ENCODE measurements around the gene AGPAT2. TPM values are rescaled to one million over a fixed set of nuclear protein-coding genes. Genes with fewer than 3 reads are reported as not detected.
A peak's percentile ranks its signal among the peaks of the same experiment; 100 is the strongest.

Gene AGPAT2
- 83.6 TPM for total RNA-seq
- polyA plus RNA-seq (ENCODE audit: insufficient read depth, low read depth, low replicate concordance) = 73.4 TPM
- long read RNA-seq, donor 1, transcript AGPAT2-202 (6 exons, 1,512 nt) = major isoform, 20 of 21 reads
- long read RNA-seq, donor 1, partial matches to known transcripts = 0 of 21 reads
- long read RNA-seq, donor 1, other reads (novel, unspliced or antisense) = 0 of 21 reads
- long read RNA-seq, donor 2, transcript AGPAT2-202 (6 exons, 1,512 nt) = major isoform, 33 of 43 reads
- long read RNA-seq, donor 2, transcript AGPAT2-204 (4 exons, 808 nt) = minor isoform, 5 of 43 reads
- long read RNA-seq, donor 2, partial matches to known transcripts = 0 of 43 reads
- long read RNA-seq, donor 2, other reads (novel, unspliced or antisense) = 0 of 43 reads
- long read RNA-seq, donor 3, transcript AGPAT2-204 (4 exons, 808 nt) = minor isoform, 5 of 131 reads
- long read RNA-seq, donor 3, transcript AGPAT2-202 (6 exons, 1,512 nt) = major isoform, 45 of 131 reads
- long read RNA-seq, donor 3, partial matches to known transcripts = 81 of 131 reads
- long read RNA-seq, donor 3, other reads (novel, unspliced or antisense) = 0 of 131 reads
- long read RNA-seq, donor 4, transcript AGPAT2-202 (6 exons, 1,512 nt) = major isoform, 41 of 108 reads
- long read RNA-seq, donor 4, transcript AGPAT2-204 (4 exons, 808 nt) = minor isoform, 10 of 108 reads
- long read RNA-seq, donor 4, partial matches to known transcripts = 56 of 108 reads
- long read RNA-seq, donor 4, other reads (novel, unspliced or antisense) = 0 of 108 reads
- long read RNA-seq, donor 5, partial matches to known transcripts = 0 of 3 reads
- long read RNA-seq, donor 5, other reads (novel, unspliced or antisense) = 0 of 3 reads
- long read RNA-seq, donor 6, transcript AGPAT2-204 (4 exons, 808 nt) = minor isoform, 5 of 105 reads
- long read RNA-seq, donor 6, transcript AGPAT2-202 (6 exons, 1,512 nt) = major isoform, 92 of 105 reads
- long read RNA-seq, donor 6, partial matches to known transcripts = 5 of 105 reads
- long read RNA-seq, donor 6, other reads (novel, unspliced or antisense) = 0 of 105 reads
- long read RNA-seq, donor 7, transcript AGPAT2-202 (6 exons, 1,512 nt) = major isoform, 151 of 186 reads
- long read RNA-seq, donor 7, transcript AGPAT2-201 (5 exons, 1,391 nt) = minor isoform, 8 of 186 reads
- long read RNA-seq, donor 7, partial matches to known transcripts = 3 of 186 reads
- long read RNA-seq, donor 7, other reads (novel, unspliced or antisense) = 22 of 186 reads
- long read RNA-seq, donor 8, transcript AGPAT2-202 (6 exons, 1,512 nt) = major isoform, 21 of 23 reads
- long read RNA-seq, donor 8, partial matches to known transcripts = 0 of 23 reads
- long read RNA-seq, donor 8, other reads (novel, unspliced or antisense) = 0 of 23 reads
- long read RNA-seq, donor 9, transcript AGPAT2-202 (6 exons, 1,512 nt) = major isoform, 23 of 26 reads
- long read RNA-seq, donor 9, partial matches to known transcripts = 0 of 26 reads
- long read RNA-seq, donor 9, other reads (novel, unspliced or antisense) = 0 of 26 reads
- long read RNA-seq, donor 10, transcript AGPAT2-202 (6 exons, 1,512 nt) = major isoform, 29 of 31 reads
- long read RNA-seq, donor 10, partial matches to known transcripts = 0 of 31 reads
- long read RNA-seq, donor 10, other reads (novel, unspliced or antisense) = 0 of 31 reads

DNA sequence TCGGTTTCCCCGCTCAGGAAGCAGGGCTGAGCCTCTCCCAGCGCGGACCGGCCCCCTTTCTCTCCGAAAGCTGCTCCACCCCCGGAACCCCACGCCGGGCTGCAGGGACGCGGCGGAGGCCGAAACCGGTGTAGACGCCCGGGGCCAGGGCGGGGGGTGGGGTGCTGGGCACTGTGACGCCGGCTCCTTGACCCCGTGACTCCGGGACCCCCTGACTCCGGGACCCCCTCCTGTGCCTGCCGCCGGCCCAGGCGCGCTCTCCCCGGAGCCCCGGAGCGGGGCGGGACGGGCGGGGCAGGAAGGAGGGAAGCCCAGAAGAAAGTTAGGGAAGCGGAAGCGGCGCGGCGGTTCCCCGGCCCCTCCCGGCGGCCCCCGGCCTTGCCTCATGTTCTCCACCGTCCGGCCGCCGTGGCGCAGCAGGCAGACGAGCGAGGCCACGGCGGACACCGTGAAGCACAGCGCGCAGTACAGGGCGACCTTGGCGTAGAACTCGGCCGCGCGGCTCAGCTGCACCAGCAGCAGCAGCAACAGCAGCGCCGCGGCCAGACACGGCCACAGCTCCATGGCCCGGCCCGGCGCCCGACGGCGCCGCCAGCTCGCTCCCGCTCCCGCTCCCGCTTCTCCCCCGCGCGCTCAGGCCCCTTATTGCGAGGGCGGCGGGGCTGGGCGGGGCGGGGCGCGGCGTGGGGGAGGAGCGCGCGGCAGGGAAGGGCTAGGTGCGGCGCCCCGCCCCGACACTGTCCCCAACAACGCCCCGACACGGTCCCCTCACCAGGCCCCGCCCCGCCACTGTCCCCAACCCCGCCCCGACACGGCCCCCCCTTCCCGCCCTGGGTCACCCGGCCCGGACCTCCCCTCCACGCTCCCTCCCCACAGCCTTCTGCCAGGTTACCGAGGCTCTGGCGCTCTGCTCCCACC, at the start of gene AGPAT2:
Gene AGPAT2 (minus strand): TSS at position 664 of the 918 bp plus-strand sequence. CDS start 100 bp downstream, at position 564.
- no peaks in the 10 kb centered on the region for H3K9me3 ChIP-seq (ENCODE audit: control insufficient read depth in 2 of 3, insufficient read depth in 1 of 3, low read length in 3 of 3)
- H3K36me3 ChIP-seq (ENCODE audit: control insufficient read depth in 2 of 3, insufficient read depth in 3 of 3, low read length in 3 of 3) = no peaks in the 10 kb centered on the region
- peak within 1 kb of the TSS in 2 of 3 donors; percentile 48 to 67 for H3K9ac ChIP-seq (ENCODE audit: low read length in 3 of 3)
- no peaks in the 10 kb centered on the region for H3K27me3 ChIP-seq (ENCODE audit: control insufficient read depth, insufficient read depth, low read length)
- DNase-seq = peak; percentile 75 to 95 (median 86)
- intact Hi-C loops (cut with DNase I) = no loop called here
- H3K27ac ChIP-seq (ENCODE audit: low read depth in 2 of 2, low read length in 2 of 2) = peak within 1 kb of the TSS; percentile 74 to 77
- peaks cover 0 to 35% (median 0%) of the 10 kb centered on the region in 3 donors for H3K4me1 ChIP-seq (ENCODE audit: control insufficient read depth in 2 of 3, insufficient read depth in 2 of 3, low read depth in 1 of 3, low read length in 3 of 3)
- H3K4me3 ChIP-seq (ENCODE audit: low read length in 3 of 3) = peak within 1 kb of the TSS; percentile 7 to 69 (median 55)
- TF ChIP-seq, protein P1, sequence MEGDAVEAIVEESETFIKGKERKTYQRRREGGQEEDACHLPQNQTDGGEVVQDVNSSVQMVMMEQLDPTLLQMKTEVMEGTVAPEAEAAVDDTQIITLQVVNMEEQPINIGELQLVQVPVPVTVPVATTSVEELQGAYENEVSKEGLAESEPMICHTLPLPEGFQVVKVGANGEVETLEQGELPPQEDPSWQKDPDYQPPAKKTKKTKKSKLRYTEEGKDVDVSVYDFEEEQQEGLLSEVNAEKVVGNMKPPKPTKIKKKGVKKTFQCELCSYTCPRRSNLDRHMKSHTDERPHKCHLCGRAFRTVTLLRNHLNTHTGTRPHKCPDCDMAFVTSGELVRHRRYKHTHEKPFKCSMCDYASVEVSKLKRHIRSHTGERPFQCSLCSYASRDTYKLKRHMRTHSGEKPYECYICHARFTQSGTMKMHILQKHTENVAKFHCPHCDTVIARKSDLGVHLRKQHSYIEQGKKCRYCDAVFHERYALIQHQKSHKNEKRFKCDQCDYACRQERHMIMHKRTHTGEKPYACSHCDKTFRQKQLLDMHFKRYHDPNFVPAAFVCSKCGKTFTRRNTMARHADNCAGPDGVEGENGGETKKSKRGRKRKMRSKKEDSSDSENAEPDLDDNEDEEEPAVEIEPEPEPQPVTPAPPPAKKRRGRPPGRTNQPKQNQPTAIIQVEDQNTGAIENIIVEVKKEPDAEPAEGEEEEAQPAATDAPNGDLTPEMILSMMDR (IDR thresholded peaks at IDR 0.05; ENCODE audit: borderline replicate concordance, extremely low read depth, insufficient read depth) = no peak
- no peak for FAIRE-seq

DNA sequence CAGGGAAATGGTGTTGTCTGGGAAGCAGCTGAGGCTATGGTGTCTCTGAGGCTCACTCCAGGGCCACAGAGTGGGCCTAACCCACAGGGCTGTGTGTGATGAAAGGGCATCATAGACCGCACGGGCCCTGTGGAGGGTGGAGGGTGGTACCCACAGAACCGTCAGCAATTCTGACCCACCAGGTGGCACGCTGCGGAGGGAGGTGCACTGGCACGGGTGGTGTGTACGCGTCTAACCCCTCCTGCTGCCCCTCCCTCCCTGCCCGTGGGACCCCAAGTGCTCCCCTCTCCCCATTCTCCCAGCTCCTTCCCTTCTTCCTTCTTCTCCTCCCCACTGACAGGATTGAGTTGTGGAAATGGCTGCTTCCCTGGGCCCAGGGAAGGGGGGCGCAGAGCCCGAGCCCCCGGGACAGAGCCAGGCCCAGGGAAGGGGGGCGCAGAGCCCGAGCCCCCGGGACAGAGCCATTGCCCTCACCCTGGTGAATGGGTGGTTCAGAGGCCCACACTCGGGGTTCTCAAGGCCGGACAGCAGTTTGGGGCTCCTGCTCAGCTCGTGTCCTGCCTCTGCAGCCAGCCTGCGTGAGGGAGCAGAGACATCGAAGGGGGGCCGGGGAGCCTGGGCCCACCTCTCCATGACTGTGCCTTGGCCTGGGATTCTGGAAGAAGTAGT, 48.7 kb upstream of the AGPAT2 start:
- TF ChIP-seq, protein P1 (IDR thresholded peaks at IDR 0.05; ENCODE audit: borderline replicate concordance, extremely low read depth, insufficient read depth) = no peak
- no peak for FAIRE-seq
- peak in 1 of 5 donors; percentile 68 for DNase-seq

More for the DNA sequence above, 48.7 kb upstream of the AGPAT2 start:
- Histone ChIP-seq H3K4me3 (ENCODE audit: low read length in 3 of 3) (no peak overlapping the region), H3K27me3 (ENCODE audit: control insufficient read depth, insufficient read depth, low read length) (no peaks in the 10 kb centered on the region), H3K9me3 (ENCODE audit: control insufficient read depth in 2 of 3, insufficient read depth in 1 of 3, low read length in 3 of 3) (no peaks in the 10 kb centered on the region), H3K36me3 (ENCODE audit: control insufficient read depth in 2 of 3, insufficient read depth in 3 of 3, low read length in 3 of 3) (no peaks in the 10 kb centered on the region), H3K27ac (ENCODE audit: low read depth in 2 of 2, low read length in 2 of 2) (no peak overlapping the region), H3K9ac (ENCODE audit: low read length in 3 of 3) (no peak overlapping the region), H3K4me1 (ENCODE audit: control insufficient read depth in 2 of 3, insufficient read depth in 2 of 3, low read depth in 1 of 3, low read length in 3 of 3) (peaks cover 0 to 3% (median 0%) of the 10 kb centered on the region in 3 donors)
- intact Hi-C loops (cut with DNase I) = no loop called here

All from kidney (tissue), 22 donors.